ENCODE results near the gene EML2.

DNA sequence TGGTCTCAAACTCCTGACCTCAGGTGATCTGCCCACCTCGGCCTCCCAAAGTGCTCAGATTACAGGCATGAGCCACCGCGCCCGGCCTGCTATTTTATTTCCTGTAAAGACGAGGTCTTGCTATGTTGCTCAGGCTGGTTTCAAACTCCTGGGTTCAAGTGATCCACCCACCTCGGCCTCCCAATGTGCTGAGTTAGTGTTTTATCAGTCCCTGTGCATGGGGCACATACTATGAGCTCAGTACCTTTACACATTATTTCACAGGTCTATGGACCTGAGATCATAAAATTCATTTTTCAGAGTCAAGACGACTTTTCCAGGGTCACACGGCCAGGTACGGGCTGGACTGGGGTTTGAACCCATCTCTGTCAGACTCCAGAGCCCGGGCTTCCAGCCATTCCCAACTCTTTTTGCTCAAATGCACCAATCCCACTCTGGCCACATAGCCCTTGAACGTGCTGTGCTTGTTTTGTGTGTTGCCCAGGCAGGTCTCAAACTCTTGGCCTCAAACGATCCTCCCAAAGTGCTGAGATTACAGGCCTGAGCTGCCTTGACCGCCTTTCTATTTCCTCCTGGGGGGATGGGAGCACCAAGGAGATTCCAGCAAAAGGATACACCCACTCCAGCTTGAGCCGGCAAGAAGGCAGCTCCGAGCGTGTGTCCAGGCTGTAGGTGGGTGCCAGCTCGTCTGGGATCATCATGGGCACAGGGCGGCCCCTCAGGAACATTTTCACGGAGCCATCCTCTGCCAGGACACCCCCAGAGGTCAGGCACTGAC, 1.1 kb downstream of the EML2 start:
- no peak for TF ChIP-seq POLR2AphosphoS5 (IDR thresholded peaks at IDR 0.05; ENCODE audit: low read depth, low read length)
- TF ChIP-seq POLR2A (IDR thresholded peaks at IDR 0.05; ENCODE audit: low read depth, low read length) = no peak

Measured in GM12892 (cell line).